Measurements from ENCODE around the gene KCNMA1. TPM values are rescaled to one million over a fixed set of nuclear protein-coding genes. Genes with fewer than 3 reads are reported as not detected.

KCNMA1 gene
- total and polyA plus RNA-seq, 8 donors, result 0.92 to 155 (median 54.3) TPM

DNA sequence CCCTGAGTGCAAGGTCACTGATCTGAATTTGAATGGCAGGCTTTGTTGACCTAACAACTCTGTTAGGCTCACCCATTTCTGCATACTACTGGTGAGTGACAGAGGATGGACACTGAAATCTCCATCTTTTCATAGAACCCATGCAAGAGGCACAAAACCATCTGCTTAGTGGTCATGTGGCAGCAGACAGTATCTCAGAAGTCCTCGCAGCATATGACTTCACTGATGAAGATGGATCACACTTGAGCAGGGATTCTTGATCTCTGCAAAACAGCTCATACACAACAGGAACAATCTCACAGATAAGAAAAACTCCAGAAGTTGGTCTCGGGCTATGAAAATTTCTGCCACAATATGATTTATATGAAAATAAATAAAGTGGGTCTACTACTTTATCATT lies 487.9 kb downstream of the KCNMA1 start:
- intact Hi-C loops (cut with DNase I; ENCODE audit: low total_unique reads), result no loop called here
- H3K36me3 ChIP-seq, result no peaks in the 10 kb centered on the region
- no peaks in the 10 kb centered on the region for H3K9me3 ChIP-seq
- H3K4me3 ChIP-seq, result no peak overlapping the region
- 81 to 91% (median 88%) methylated on average over 2 of the region's 2 CpGs for WGBS, 5 donors
- TF ChIP-seq CTCF (IDR thresholded peaks at IDR 0.05) (no peak), POLR2A (IDR thresholded peaks at IDR 0.05) (no peak), EP300 (IDR thresholded peaks at IDR 0.05) (no peak), POLR2AphosphoS5 (IDR thresholded peaks at IDR 0.05) (no peak)
- H3K27ac ChIP-seq, result no peak overlapping the region
- peaks cover 0 to 4% (median 0%) of the 10 kb centered on the region in 4 donors for H3K4me1 ChIP-seq
- H3K27me3 ChIP-seq, result no peaks in the 10 kb centered on the region
- no peak for DNase-seq

GRCh38 chr10:77149001-77149400 lies 488.6 kb downstream of the KCNMA1 start:
- TF ChIP-seq EP300 (IDR thresholded peaks at IDR 0.05), result no peak
- no peak for TF ChIP-seq POLR2AphosphoS5 (IDR thresholded peaks at IDR 0.05)
- no peak for TF ChIP-seq CTCF (IDR thresholded peaks at IDR 0.05)
- TF ChIP-seq POLR2A (IDR thresholded peaks at IDR 0.05), result no peak
- Histone ChIP-seq H3K4me1 (peaks cover 0 to 4% (median 0%) of the 10 kb centered on the region in 4 donors), H3K27ac (no peak overlapping the region), H3K27me3 (no peaks in the 10 kb centered on the region), H3K36me3 (no peaks in the 10 kb centered on the region), H3K9me3 (no peaks in the 10 kb centered on the region), H3K4me3 (no peak overlapping the region)
- 75 to 91% (median 85%) methylated on average over 4 of the region's 4 CpGs for WGBS, 5 donors
- DNase-seq, result no peak
- intact Hi-C loops (cut with DNase I; ENCODE audit: low total_unique reads), result no loop called here

DNA sequence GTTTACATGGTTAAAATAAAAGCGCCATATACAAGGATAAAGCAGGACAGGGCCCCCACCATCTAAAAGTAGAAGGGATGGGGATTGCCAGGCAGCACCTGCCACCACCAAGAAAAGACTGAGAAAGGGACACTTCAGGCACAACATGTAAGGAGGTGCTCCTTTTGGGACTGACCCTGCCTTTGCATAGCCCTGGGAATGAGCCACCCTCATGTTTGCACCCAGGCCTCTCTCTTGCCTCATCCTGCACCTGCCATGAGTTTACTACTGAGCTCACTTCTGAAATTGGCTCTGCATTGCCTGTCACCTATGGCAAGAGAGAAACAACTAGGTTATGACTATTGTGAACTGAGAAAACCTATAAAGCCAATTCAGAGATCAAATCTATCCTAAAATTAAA lies 489.7 kb downstream of the KCNMA1 start:
- no peak overlapping the region for H3K27ac ChIP-seq
- WGBS, 5 donors, result 92 to 100% (median 100%) methylated on average over 1 of the region's 1 CpG
- H3K36me3 ChIP-seq, result no peaks in the 10 kb centered on the region
- no peaks in the 10 kb centered on the region for H3K9me3 ChIP-seq
- H3K27me3 ChIP-seq, result no peaks in the 10 kb centered on the region
- peaks cover 0 to 4% (median 0%) of the 10 kb centered on the region in 4 donors for H3K4me1 ChIP-seq
- DNase-seq, result no peak
- TF ChIP-seq POLR2A (IDR thresholded peaks at IDR 0.05), result no peak
- no peak for TF ChIP-seq POLR2AphosphoS5 (IDR thresholded peaks at IDR 0.05)
- TF ChIP-seq EP300 (IDR thresholded peaks at IDR 0.05), result no peak
- TF ChIP-seq CTCF (IDR thresholded peaks at IDR 0.05), result no peak
- H3K4me3 ChIP-seq, result no peak overlapping the region
- intact Hi-C loops (cut with DNase I; ENCODE audit: low total_unique reads), result no loop called here

DNA sequence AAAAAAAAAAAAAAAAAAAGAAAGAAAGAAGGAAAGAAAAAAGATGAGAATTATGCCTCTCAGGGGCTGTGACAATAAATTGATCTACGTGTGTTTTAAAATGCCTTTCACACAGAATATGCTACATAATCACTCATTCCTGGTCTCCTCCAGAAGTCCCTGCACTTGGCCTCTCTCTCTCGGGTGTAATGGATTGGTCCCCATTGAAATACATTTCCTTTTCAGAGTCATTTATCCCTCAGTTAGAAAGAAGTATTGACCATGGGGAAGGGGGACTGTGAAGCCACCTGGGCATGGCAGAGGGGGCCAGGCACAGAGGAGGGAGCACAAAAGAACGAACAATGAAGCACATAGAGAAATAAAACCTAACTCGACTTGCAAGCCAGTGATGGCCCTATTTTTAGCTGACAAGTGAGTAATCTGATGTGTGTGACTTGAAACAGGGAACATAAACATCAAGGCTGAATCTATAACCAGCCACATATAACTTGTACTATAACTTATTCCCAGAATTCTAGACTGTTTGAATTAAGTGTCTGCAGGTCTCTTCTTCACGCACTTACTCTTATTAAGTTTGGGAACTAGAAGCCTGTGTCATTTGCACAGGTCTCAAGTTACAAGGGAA lies 490.8 kb downstream of the KCNMA1 start:
- H3K27ac ChIP-seq, result no peak overlapping the region
- DNase-seq, result no peak
- H3K4me1 ChIP-seq, result peaks cover 0 to 4% (median 0%) of the 10 kb centered on the region in 4 donors
- WGBS, 5 donors, result 57 to 79% (median 70%) methylated on average over 5 of the region's 5 CpGs
- intact Hi-C loops (cut with DNase I; ENCODE audit: low total_unique reads), result no loop called here
- H3K9me3 ChIP-seq, result no peaks in the 10 kb centered on the region
- TF ChIP-seq EP300 (IDR thresholded peaks at IDR 0.05) (no peak), POLR2A (IDR thresholded peaks at IDR 0.05) (no peak), POLR2AphosphoS5 (IDR thresholded peaks at IDR 0.05) (no peak), CTCF (IDR thresholded peaks at IDR 0.05) (no peak)
- no peaks in the 10 kb centered on the region for H3K27me3 ChIP-seq
- H3K4me3 ChIP-seq, result no peak overlapping the region
- no peaks in the 10 kb centered on the region for H3K36me3 ChIP-seq
